ENCODE measurements around the gene RAP2A.

Gene RAP2A

GRCh38 chr13:97433727-97434396 is at the start of gene RAP2A:
TSS of gene RAP2A (plus strand) at chr13:97434169. CDS start at chr13:97434471, 302 bp downstream.
- peak; percentile 76 to 81 for DNase-seq (ENCODE audit: low read depth in 2 of 2)

GRCh38 chr13:97384371-97384770 is 49.6 kb upstream of the RAP2A start:
- DNase-seq (ENCODE audit: low read depth in 2 of 2) = no peak

DNA sequence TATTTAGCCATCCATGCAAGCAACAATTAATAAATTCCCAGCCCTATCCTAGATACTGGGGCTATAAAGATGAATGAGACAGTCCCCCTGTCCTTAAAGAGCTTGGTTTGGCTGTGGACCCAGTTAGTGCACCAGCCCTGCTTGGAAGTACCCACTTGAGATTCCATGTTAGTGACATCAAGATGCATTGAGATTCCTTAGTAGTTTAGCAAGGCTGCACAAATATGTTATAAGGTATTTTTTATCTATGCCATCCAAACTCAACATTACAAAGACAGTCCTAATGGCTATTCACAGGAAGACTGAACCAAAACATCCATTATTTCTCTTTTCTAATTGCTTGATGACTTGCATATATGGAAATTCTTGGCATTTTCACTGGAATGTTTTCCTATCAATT is 48.8 kb upstream of the RAP2A start:
- DNase-seq (ENCODE audit: low read depth in 2 of 2) = no peak

- DNase-seq (ENCODE audit: low read depth in 2 of 2) = no peak
Observed at GRCh38 chr13:97385854-97386253, 48.1 kb upstream of the RAP2A start.

DNA sequence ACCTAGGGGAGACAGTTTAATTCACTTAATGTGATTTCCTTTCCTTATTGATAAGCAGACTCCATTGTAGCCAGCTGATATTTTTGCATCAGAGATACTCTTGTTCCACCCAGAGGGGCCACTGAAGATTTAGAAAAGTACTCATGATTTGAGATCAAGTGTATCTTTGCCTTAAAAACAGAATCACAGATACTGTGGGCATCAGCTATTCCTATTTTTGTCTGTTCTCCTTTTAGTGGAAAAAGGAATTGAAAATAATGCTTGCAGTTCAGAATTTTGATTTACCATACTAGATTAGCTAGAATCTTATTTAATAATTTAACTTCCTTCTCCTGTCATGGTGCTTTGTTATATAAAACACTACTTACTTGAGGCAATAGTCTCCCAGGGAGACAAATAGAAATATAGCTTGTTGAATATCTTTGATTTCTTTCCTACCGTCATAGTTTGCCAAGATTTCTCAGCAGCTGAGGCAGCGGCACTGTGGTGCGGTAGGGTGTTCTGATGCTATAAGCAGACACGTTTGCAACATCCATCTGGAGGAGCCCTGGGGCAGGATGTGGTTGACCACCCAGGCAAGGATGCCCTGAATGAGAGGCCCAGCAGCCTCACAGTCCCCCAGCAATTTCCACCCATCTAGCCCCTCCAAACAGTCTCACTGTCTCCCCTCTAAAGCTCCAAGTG is 47.0 kb upstream of the RAP2A start:
- no peak for DNase-seq (ENCODE audit: low read depth in 2 of 2)

DNA sequence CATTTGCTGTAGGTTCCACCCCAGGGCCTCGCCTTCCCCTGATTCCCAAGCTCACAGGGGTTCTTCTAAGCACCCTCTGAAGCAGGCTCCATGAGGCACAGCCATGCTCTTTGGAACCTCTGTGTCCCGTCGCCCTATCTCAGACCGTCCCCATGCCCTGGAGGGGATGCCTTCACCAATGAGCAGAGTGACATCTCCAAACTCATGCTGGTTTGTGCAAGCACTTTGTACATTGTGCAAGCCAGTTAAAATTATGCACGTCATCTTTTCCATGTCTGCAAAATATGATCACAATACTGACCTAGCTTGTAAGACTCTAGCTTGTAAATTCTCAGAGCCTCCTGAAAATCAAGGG is 46.5 kb upstream of the RAP2A start:
- DNase-seq (ENCODE audit: low read depth in 2 of 2) = no peak

GRCh38 chr13:97387890-97388289 is 46.1 kb upstream of the RAP2A start:
- no peak for DNase-seq (ENCODE audit: low read depth in 2 of 2)

DNA sequence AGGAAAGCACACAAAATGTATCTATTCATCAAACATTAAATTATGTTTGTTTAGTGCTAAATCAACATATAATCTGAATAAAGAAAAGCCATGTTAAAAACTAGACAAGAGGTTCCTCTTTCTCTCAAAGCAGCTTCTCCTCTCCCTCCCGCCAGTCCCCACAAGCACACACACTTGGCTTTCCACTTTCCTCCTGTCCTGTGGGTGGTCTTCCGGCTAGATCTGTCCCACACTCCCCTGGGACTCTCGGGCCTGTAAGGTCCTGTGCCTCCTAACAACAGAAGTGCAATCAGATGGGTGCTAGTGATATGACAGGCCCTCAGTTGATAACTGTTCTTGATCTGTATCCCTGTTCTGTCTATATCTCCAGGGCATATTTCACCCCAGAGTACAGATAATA is 45.6 kb upstream of the RAP2A start:
- DNase-seq (ENCODE audit: low read depth in 2 of 2) = no peak

DNA sequence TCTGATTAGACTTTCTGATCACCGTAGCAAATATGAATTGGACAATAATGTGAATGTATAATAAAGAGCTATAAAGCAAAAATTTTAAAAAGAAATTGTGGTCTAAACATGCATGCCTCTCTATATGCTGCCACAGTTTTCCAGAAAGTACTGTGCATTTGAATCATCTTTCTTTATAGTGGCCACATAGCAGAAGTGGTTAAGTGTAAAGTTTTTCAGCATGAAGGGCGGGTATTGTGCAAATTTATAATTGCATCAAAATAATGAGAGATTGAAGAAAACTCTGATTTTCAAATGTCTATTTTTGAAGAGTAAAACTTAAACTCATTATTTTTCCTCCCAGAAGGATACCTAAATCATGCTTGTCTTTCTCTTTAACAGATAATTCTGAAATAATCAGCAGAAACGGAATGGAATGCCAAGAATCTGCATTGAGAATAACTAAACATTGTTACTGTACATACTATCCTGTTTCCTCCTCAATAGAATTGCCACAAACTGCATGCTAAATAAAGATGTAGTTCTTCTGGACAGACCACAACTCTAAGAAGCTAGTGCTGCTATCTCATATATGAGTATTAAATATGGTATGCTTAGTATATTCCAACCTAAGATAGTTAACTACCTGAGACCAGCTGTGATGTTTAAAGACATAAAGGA is 42.9 kb upstream of the RAP2A start:
- no peak for DNase-seq (ENCODE audit: low read depth in 2 of 2)

GRCh38 chr13:97392020-97392419 is 41.9 kb upstream of the RAP2A start:
- DNase-seq (ENCODE audit: low read depth in 2 of 2) = no peak

- DNase-seq (ENCODE audit: low read depth in 2 of 2) = no peak
Observed at GRCh38 chr13:97394542-97394941, 39.4 kb upstream of the RAP2A start.

GRCh38 chr13:97395447-97396136 is 38.4 kb upstream of the RAP2A start:
- DNase-seq (ENCODE audit: low read depth in 2 of 2) = no peak

DNA sequence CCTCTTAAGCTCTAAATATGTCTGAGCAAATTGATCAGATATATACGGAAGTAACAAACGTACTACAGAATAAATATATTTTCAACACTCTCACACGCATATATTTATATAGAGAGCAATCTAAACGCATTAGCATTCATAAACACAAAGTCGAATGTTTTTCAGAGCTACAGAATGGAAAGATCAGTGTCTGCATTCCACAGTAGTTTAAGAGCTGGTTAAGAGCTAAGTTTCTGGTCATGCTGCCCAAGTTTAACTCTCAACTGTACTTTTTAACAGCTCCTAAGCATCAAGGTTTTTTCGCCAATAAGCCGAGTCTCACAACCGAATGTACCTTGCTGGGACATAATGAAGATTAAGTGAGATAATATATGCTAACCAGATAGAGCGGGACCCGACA is 36.7 kb upstream of the RAP2A start:
- DNase-seq (ENCODE audit: low read depth in 2 of 2) = no peak

DNA sequence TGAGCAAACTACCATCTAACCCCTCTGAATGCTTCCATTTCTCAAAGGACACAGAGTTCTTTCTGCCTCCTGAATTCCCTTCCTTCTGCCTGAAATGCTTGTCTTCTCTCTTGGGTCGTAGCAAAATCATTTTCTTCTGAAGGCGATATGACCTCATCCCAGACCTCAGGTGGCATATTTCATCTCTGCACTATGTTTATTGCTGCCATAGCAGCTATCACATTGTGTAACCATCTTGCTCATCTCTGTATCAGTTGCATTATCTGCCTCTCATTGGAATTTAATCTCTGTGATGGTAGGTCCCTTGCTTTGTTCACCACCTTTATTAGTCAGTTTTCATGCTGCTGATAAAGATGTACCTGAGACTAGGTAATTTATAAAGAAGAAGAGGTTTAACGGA is 32.5 kb upstream of the RAP2A start:
- no peak for DNase-seq (ENCODE audit: low read depth in 2 of 2)

- DNase-seq (ENCODE audit: low read depth in 2 of 2) = no peak
Observed at GRCh38 chr13:97403893-97404750, 29.8 kb upstream of the RAP2A start.

DNA sequence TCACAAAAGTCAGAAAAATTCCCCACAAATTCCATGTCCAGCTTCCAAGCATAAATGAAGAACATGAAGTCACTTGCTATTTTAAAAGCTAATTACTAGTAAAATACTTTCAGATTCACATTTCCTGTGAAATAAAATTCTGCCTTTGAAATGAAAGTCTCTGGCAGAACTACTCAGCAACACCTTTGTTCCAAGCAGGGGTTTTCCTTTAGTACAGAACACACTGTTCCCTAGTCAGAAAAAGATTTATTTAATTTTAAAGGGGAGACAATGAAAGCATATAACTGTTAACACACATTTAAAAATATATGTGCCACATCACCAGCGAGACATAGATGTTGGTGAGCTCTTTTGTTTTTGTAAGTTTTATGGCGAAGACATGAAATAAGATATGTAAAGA is 26.4 kb upstream of the RAP2A start:
- DNase-seq (ENCODE audit: low read depth in 2 of 2) = no peak

DNA sequence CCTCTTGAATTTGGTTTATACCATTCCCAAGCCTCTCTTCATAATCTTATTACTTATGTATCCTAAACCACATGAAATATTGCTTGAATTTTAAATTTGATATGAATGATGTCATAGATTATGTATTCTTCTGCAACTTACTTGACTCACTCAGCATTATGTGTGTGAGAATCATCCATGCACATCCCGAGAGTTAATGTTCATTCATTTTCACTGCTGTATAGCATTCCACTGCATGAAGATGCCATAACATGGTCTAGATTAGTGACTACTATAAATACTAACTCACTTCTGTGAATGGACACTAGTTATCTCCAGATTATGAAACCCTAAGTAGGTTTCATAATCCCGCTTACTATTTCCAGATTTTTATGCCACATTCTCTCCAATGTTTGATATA is 25.0 kb upstream of the RAP2A start:
- DNase-seq (ENCODE audit: low read depth in 2 of 2) = no peak

DNA sequence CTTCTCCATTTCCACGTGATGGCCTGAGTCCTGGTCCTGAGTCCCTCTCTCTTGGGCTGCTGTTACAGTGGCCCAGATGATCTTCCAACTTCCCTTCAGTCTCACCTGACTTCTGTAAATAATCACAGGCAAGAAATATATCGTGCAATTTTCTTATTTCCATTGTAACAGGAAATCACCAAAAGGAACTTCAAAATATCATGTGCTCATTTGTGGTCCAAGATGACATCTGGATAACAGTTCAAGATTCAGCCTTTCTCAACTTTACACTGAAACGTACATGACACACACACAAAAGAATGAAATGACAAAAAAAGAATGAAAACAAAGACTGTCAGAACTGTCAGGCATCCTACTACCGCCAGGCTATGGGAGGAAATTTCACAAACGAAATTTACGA is 22.0 kb upstream of the RAP2A start:
- DNase-seq (ENCODE audit: low read depth in 2 of 2) = no peak

DNA sequence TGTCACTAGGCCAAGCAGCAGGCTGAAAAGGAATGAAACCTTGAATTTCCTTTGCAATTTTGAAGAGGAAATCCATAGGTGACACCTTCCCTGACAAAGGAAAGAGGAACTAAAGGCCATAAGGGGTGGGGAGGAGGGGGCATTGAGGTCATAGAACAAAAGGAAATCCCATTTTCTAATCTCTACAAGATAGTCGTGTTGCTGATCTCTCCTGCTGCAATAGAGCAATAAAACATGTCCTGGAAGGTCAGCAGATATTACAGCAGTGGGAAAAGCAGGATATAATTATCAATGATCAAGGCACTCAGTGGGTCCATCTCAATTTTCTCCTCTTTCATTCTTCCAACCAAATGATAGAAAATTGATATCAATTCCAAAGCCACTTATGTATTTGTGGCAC is 20.3 kb upstream of the RAP2A start:
- DNase-seq (ENCODE audit: low read depth in 2 of 2) = no peak

- no peak for DNase-seq (ENCODE audit: low read depth in 2 of 2)
Observed at GRCh38 chr13:97414392-97414791, 19.6 kb upstream of the RAP2A start.

DNA sequence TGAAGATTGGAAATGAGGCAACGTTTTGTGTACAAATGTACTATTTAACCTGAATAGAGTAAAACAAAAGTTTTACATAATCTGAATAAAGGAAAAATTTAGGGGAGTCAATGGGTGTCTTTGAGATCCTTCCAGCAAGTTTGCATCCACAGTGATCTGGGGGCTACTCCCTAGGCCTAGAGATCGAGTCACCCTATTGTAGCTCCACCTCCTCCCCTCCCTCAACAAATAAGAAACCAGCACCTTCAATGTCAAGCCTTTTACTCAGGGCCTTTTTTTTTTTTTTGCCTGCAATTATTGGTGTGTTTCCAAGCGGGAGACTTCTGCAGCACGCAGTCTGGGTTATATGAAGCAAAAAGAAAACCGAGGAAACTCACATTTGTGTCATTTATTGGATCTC is 16.3 kb upstream of the RAP2A start:
- DNase-seq (ENCODE audit: low read depth in 2 of 2) = no peak
